IMR-90 (cell line): ENCODE measurements around the gene ADCY4.

Experiments used
- MXI1 ChIP-seq: IDR thresholded peaks from 2 replicates; pipeline ENCODE4 v1.6.1; 2012; ENCODE audit warnings: low read depth, mild to moderate bottlenecking, low read length, moderate library complexity, borderline replicate concordance
- NFE2L2 ChIP-seq: fragments of 150-350 bp; IDR thresholded peaks from 2 replicates; pipeline ENCODE4 v1.6.1; 2016; ENCODE audit warnings: low read depth, mild to moderate bottlenecking, low read length
- POLR2A ChIP-seq: IDR thresholded peaks from 2 replicates; pipeline ENCODE4 v1.6.1; 2012; ENCODE audit warnings: mild to moderate bottlenecking, low read depth, low read length
- RAD21 ChIP-seq: IDR thresholded peaks from 2 replicates; pipeline ENCODE4 v1.6.1; 2012; ENCODE audit warnings: low read length, improper control_type of control experiment
- RFX5 ChIP-seq: IDR thresholded peaks from 2 replicates; pipeline ENCODE4 v1.8.0; 2012; ENCODE audit warnings: low read depth, mild to moderate bottlenecking, low read length, moderate library complexity
- TF ChIP-seq, protein P1 (sequence below): conservative IDR thresholded peaks from 2 replicates; pipeline ENCODE4 v1.5.1; 2012; ENCODE audit warnings: mild to moderate bottlenecking, low read depth, low read length, improper control_type of control experiment
- TF ChIP-seq, protein P2 (sequence below): fragments of 150-350 bp; IDR thresholded peaks from 2 replicates; pipeline ENCODE4 v1.6.1; 2016; ENCODE audit warnings: low read depth, mild to moderate bottlenecking, low read length, moderate library complexity, borderline replicate concordance

DNA sequence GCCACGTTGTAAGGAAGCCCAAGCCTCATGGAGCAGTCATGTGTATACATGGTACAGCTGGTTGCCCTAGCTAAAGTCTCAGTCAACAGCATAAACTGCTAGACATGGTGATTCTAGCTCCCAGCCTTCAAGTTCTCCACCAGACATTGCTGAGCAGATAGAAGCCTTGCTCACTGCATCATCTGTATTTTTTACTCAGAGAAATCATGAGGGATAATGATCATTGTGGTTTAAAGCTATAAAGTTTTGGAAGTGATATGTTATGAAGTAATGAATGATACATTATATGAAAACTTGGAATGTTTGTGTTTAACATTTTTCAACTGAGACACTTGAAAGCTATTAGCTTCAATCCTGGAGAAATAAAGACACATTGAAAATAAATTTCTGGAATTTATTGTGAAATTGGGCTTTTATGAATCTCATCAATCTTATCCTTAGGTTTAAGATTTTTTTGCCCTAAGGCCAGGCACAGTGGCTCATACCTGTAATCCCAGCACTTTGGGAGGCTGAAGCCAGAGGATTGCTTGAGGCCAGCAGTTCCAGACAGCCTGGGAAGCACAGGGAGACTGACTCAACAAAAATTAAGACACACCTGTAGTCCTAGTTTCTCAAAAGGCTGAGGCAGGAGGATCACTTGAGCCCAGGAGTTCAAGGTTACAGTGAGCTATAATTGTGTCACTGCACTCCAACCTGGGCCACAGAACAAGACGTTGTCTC is 27.5 kb upstream of the ADCY4 start:
- TF ChIP-seq RAD21: no peak
- TF ChIP-seq, protein P1, sequence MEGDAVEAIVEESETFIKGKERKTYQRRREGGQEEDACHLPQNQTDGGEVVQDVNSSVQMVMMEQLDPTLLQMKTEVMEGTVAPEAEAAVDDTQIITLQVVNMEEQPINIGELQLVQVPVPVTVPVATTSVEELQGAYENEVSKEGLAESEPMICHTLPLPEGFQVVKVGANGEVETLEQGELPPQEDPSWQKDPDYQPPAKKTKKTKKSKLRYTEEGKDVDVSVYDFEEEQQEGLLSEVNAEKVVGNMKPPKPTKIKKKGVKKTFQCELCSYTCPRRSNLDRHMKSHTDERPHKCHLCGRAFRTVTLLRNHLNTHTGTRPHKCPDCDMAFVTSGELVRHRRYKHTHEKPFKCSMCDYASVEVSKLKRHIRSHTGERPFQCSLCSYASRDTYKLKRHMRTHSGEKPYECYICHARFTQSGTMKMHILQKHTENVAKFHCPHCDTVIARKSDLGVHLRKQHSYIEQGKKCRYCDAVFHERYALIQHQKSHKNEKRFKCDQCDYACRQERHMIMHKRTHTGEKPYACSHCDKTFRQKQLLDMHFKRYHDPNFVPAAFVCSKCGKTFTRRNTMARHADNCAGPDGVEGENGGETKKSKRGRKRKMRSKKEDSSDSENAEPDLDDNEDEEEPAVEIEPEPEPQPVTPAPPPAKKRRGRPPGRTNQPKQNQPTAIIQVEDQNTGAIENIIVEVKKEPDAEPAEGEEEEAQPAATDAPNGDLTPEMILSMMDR: no peak
- TF ChIP-seq, protein P2, sequence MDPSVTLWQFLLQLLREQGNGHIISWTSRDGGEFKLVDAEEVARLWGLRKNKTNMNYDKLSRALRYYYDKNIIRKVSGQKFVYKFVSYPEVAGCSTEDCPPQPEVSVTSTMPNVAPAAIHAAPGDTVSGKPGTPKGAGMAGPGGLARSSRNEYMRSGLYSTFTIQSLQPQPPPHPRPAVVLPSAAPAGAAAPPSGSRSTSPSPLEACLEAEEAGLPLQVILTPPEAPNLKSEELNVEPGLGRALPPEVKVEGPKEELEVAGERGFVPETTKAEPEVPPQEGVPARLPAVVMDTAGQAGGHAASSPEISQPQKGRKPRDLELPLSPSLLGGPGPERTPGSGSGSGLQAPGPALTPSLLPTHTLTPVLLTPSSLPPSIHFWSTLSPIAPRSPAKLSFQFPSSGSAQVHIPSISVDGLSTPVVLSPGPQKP: no peak
- no peak for TF ChIP-seq POLR2A
- TF ChIP-seq NFE2L2: no peak
- no peak for TF ChIP-seq MXI1
- TF ChIP-seq RFX5: no peak
